ENCODE measurements around the gene GNA12.

- TF ChIP-seq CTCF (IDR thresholded peaks at IDR 0.05) = no peak
- no peak for TF ChIP-seq POLR2AphosphoS5 (IDR thresholded peaks at IDR 0.05)
Observed at GRCh38 chr7:2843711-2844152, 376 bp downstream of the GNA12 start.

All from stomach (tissue), 4 donors.